ENCODE results near the gene RAB5IF. TPM values are rescaled to one million over a fixed set of nuclear protein-coding genes. Genes with fewer than 3 reads are reported as not detected.

The RAB5IF gene
- total and polyA plus RNA-seq, 9 of the 15 experiments (the other 6 are each of a cell fraction or from before 2014, with no cell fraction given), result 26.5 to 198 (median 134) TPM

- no peak for TF ChIP-seq POLR2H (tag; IDR thresholded peaks at IDR 0.05; ENCODE audit: low read depth)
Measured at GRCh38 chr20:36654506-36654905, 48.9 kb downstream of the RAB5IF start (continued).

GRCh38 chr20:36655004-36655403 is 49.4 kb downstream of the RAB5IF start:
- in situ Hi-C loops (cut with MboI) (no loop called here), intact Hi-C loops (cut with micrococcal nuclease) (no loop called here)
- Histone ChIP-seq H3K36me3 (ENCODE audit: control insufficient read depth, insufficient read depth, low read length) (peaks cover 9% of the 10 kb centered on the region; the same call in 2 of the 3 replicates), H3K9ac (ENCODE audit: insufficient read depth in 1 of 2, low read depth in 2 of 2, low read length in 2 of 2) (peak overlapping the region in 1 of 2 experiments; percentile 54; a peak in 1 of 4 replicates), H3K9me1 (ENCODE audit: control insufficient read depth, insufficient read depth, low read length) (no peaks in the 10 kb centered on the region), H3K27ac (ENCODE audit: extremely low read depth, low read depth, low read length) (no peak overlapping the region), H2AFZ (ENCODE audit: low read depth, low read length) (no peak overlapping the region), H3K27me3 (ENCODE audit: control insufficient read depth in 2 of 2, insufficient read depth in 2 of 2, low read length in 2 of 2) (no peaks in the 10 kb centered on the region), H3K9me3 (replicated peaks; ENCODE audit: control insufficient read depth, insufficient read depth, low read depth, low read length) (no peaks in the 10 kb centered on the region), H4K20me1 (replicated peaks; ENCODE audit: control insufficient read depth, insufficient read depth, low read length) (no peaks in the 10 kb centered on the region), H3K4me3 (no peak overlapping the region), H3K4me1 (replicated peaks in 1 of 2; ENCODE audit: control insufficient read depth in 2 of 2, insufficient read depth in 2 of 2, low read length in 2 of 2) (no peaks in the 10 kb centered on the region), H3K79me2 (ENCODE audit: control insufficient read depth, insufficient read depth, low read length) (no peaks in the 10 kb centered on the region), H3K4me2 (ENCODE audit: insufficient read depth, low read length) (no peak overlapping the region)
- no TSS peak for BruUV-seq (replicated peaks)
- no peak for FAIRE-seq
- WGBS (ENCODE audit: insufficient coverage, low coverage, missing lambda C conversion rate), result 78% methylated on average over 3 of the region's 3 CpGs
- POLR2A ChIA-PET, result interaction anchor here (0.6 to 0.9 kb wide), 3 partner anchors 9 to 1097 kb away, joined by 3 to 6 read pairs (median 4); partner anchors contain the start of gene SLA2
- no peak for ATAC-seq
- no peak for DNase-seq (ENCODE audit: extremely low read depth in 1 of 4, low spot score in 3 of 4)
- TF ChIP-seq ZNF592 (IDR thresholded peaks at IDR 0.05), result no peak
- no peak for TF ChIP-seq NFYB (IDR thresholded peaks at IDR 0.05; ENCODE audit: extremely low read depth, insufficient read length)
- no peak for TF ChIP-seq KLF1 (tag; IDR thresholded peaks at IDR 0.05)
- no peak for TF ChIP-seq RB1 (IDR thresholded peaks at IDR 0.05; ENCODE audit: low read depth)
- CTCF ChIA-PET (ENCODE audit: low intra/inter-chr PET ratio), result no interaction called here

Measured in K562 (cell line).